Stimulated activated CD8-positive, alpha-beta memory T cell treated with anti-CD3 and anti-CD28 coated beads, Interleukin-7, amount 100 ng/mL, for 4 hours (primary cell): Measurements from ENCODE around the gene NCAM2.
A peak's percentile ranks its signal among the peaks of the same experiment; 100 is the strongest.
"Not testable (repeated sequence)": the region's sequence is repeated elsewhere in the genome, so short reads cannot be mapped to it uniquely, and the experiment has no call there.

Experiments
- DNase-seq, 2 donors: peaks; one replicate each; pipeline ENCODE4 v3.0.0-alpha.2; 2020; ENCODE audit warnings: low read depth in 2 of 2

NCAM2 gene

GRCh38 chr21:21103692-21104091 lies 105.5 kb downstream of the NCAM2 start:
- no peak for DNase-seq

DNA sequence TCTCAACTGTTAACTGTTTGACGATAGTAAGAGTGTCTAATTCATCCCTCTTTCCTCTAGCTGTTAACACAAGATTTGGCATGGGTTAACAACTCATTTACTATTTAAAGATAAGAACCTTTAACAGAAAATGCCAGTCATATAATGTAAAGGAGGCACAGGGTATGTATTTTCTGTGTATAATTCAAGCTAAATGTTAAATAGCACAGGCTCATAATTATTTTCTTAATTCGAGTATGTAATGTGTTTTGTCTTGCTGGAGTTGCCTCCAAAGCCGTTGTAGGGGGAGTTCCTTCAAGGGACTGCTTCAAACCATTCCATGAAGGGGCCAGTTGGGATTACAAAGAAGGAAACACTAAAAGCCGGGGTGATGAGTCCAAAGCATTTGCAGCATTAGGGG lies 111.5 kb downstream of the NCAM2 start:
- DNase-seq: no peak

DNA sequence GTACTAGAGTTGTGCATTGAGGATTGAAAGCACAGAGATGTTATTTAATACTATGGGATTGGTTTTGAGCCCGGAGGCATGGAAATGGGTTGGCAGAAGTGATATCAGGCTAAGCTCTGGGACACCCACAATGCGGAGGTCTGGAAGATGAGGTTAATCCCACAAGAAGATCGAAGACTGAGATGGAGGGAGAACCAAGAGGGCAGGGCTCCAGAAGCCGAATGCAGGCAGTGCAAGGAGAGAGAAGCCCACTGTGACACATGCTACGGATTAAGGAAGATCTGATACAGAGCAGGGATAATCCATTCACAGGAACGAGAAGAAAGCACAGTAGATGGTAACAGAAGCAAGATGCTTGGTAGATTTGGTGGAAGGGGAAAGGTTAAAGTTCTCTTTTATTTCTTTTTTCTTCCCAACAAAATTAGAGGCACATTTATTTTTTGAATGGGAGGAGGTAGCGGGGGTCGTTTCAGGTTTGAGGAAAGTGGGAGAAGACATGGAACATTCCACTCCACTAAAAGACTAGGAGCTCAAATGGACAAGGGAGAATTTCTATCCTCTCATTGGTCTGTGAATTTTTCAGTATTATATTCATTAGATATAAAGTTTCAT lies 113.2 kb downstream of the NCAM2 start:
- no peak for DNase-seq

- no peak for DNase-seq
Observed at GRCh38 chr21:21114461-21114860, 116.3 kb downstream of the NCAM2 start.

- DNase-seq: no peak
Observed at GRCh38 chr21:21119091-21119490, 120.9 kb downstream of the NCAM2 start.

DNA sequence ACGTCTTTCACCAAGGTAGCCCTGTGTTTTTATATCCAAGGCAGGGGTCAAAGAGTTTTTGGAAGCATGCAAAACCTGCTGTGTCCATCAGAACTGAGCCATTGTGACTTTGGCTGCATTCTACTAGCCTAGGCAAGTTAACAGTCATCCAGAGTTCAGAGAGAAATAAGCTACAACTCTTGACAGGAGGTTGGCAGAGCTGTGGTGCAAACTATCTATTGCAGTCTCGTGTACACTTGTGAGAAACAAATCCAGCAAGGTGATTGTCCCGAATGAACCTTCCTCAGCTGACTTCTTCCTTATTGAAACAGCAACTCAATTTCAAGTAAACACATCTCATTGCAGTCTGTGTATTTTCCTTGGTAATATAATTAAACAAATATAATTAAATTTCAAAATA lies 124.5 kb downstream of the NCAM2 start:
- DNase-seq: no peak

DNA sequence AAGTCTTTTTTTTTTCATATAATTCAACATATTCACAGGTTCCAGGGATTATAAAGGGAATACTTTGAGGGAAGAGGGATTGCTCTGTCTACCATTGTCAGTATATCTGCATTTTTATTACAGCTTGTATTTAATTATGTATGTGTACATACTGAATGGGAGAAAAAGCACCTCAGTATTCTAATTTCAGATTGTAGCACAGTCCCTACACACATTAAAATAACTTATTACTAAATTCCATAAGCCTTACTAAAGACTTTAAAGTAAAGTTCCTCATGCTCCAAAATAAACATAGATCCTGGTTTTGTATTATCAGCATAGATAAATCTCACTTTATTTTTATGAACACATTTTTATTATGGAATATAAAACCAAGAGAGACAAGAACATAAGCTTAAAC lies 134.2 kb downstream of the NCAM2 start:
- DNase-seq: no peak

GRCh38 chr21:21137986-21138385 lies 139.8 kb downstream of the NCAM2 start:
- no peak for DNase-seq

DNA sequence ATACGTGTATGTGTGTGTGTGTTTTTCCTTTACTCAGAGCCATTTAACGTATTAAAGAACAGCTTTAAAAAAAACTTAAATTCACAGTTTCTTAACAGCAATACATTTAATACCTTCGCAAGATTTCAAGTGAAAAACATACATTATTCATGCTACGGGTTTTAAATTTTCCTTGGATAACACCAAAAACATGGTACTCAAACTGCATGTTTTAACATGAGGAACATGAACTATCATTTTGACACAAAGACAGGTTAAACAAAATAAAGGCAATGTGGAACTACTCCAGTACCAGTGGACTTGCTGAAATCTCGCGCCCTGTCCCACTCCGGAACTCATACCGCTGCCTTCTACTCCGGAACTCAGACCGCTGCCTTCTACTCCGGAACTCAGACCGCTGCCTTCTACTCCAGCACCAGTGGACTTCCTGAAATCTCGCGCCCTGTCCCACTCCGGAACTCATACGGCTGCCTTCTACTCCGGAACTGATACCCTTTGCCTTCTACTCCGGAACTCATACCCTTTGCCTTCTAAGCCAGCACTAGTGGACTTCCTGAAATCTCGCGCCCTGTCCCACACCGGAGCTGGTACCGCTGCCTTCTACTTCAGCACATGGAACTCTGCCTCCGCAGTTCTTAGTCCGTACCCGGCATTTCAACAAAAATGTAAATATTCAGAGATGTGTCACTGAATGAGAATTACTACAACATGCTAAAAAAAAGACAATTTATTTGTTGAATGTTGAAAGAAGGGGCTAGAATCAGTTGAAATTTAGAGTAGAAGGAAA lies 148.6 kb downstream of the NCAM2 start:
- DNase-seq: no peak

GRCh38 chr21:21147374-21147745 lies 149.2 kb downstream of the NCAM2 start:
- DNase-seq: no peak

- no peak for DNase-seq
Observed at GRCh38 chr21:21148009-21148408, 149.8 kb downstream of the NCAM2 start.

GRCh38 chr21:21148514-21148913 lies 150.3 kb downstream of the NCAM2 start:
- no peak for DNase-seq

GRCh38 chr21:21149445-21149844 lies 151.2 kb downstream of the NCAM2 start:
- DNase-seq: not testable (repeated sequence)

DNA sequence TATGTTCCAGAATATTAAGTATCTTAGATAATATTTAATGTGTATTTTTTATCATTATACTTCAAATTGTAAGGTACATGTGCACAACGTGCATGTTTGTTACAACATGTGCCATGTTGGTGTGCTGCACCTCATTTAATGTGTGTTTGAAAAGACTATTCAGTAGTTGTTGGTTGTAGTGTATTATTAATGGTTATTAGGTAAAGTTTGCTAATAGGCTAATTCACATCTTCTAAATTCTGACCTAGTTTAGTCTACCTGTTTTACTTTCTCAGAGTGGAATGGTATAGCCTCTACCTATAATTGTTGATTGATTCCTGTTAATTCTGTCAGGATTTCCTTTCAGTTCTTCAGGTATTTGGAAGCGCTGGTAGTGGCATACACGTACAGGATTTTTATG lies 153.0 kb downstream of the NCAM2 start:
- no peak for DNase-seq

- no peak for DNase-seq
Observed at GRCh38 chr21:21156397-21156796, 158.2 kb downstream of the NCAM2 start.

DNA sequence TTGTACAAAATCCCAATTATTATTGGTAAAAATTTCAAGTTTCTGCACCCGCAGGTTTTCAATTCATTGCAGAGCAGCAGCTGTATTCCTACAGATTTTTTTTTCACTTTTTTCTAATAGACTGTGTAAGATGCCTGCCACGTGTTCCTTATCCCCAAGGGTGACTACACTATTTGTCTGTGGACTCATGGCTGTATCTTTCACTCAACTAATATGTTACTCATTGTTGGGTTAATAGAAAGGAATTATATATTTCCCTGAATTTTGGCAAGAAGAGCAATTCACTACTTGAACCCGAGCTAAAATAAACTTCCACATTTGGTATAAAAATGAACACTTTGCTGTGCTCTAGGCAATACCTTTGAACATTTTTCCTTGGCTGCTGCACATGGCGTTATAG lies 158.7 kb downstream of the NCAM2 start:
- no peak for DNase-seq

GRCh38 chr21:21158376-21158918 lies 160.2 kb downstream of the NCAM2 start:
- DNase-seq: no peak

- DNase-seq: no peak
Observed at GRCh38 chr21:21159253-21159899, 161.2 kb downstream of the NCAM2 start.

DNA sequence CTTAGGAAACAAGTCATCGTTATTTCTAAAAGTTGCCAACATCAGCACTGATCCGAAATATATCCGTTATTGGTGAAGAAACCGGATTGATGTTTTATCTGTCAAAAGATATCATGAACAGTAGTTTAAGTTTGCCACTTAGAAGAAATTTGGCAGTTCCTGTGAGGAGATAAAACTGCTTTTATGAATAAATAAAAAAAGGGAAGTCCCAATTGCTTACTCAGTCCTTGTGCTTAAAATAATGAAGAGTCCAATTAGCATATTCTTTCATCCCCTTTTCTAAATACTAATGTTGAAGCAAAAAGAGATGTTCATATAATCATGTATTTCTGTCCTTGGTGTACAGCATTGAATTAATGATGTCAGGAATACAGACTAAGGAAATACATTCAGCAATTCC lies 164.6 kb downstream of the NCAM2 start:
- no peak for DNase-seq

- peak in 1 of 2 donors; percentile 3 for DNase-seq
Observed at GRCh38 chr21:21163904-21164303, 165.7 kb downstream of the NCAM2 start.

DNA sequence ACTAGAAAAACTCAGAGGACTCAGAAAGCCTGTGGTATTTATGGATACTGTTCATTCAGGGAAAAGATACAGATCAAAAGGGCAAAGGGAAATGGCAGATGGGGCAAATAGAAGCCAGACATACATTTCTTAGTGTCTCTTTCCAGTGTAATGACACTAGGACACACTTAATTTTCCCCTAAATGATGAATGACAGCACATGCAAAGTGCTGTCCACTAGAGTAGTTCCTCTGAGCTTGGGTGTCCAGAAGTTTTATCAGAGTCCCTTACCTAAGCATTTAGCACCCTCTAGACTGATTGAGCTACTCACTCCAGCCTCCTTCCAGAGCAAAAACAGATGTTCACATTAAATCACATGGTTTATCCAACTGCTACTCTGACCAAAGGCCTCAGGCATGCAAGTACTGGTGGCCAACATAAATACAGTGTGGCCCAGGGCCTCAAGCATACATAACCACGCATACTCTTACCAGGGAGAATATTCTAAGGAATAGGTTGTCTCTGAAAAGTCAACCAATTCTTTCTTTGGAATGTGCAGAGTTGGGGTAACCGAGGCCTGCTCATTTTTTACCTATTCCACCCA lies 166.9 kb downstream of the NCAM2 start:
- no peak for DNase-seq

- no peak for DNase-seq
Observed at GRCh38 chr21:21174676-21175075, 176.5 kb downstream of the NCAM2 start.
